C4-2B (cell line): ENCODE measurements around the gene ZNF276.

Source experiments
- CTCF ChIP-seq: fragments of 450-650 bp; conservative IDR thresholded peaks from 2 replicates; pipeline ENCODE4 v1.5.1; 2017; ENCODE audit warnings: mild to moderate bottlenecking
- ZFX ChIP-seq: fragments of 450-650 bp; IDR thresholded peaks from 2 replicates; pipeline ENCODE4 v1.6.1; 2017

- TF ChIP-seq CTCF (no peak), ZFX (peak; percentile 60; the same call in 1 of the 2 replicates)
Measured at GRCh38 chr16:89711601-89712273, 9.6 kb upstream of the ZNF276 start.
